K562 (cell line): ENCODE data around the gene FASTKD1. TPM values are rescaled to one million over a fixed set of nuclear protein-coding genes. Genes with fewer than 3 reads are reported as not detected.

Experiments used
- CXXC5 ChIP-seq: fragments of 250-450 bp; sonication (Bioruptor Pico); IDR thresholded peaks from 2 replicates; pipeline ENCODE4 v1.8.0; 2022; ENCODE audit warnings: inconsistent platforms, mild to moderate bottlenecking, moderate library complexity
- E2F3 ChIP-seq: fragments of 250-450 bp; sonication (Bioruptor Pico); IDR thresholded peaks from 2 replicates; pipeline ENCODE4 v1.4.0; 2020; ENCODE audit warnings: mild to moderate bottlenecking
- ELF4 ChIP-seq: fragments of 450-650 bp; formaldehyde crosslinking; IDR thresholded peaks from 2 replicates; pipeline ENCODE4 v1.4.0; 2022; ENCODE audit warnings: missing genetic modification characterization
- HMGN3 ChIP-seq: IDR thresholded peaks from 2 replicates; pipeline ENCODE4 v1.6.1; 2011; ENCODE audit warnings: borderline replicate concordance, low read depth, mild to moderate bottlenecking, mixed read lengths, low read length; ENCODE audit not compliant: insufficient read length; ENCODE audit errors: extremely low read depth
- KLF16 ChIP-seq: IDR thresholded peaks from 2 replicates; pipeline ENCODE4 v1.6.1; 2016; ENCODE audit warnings: antibody characterized with exemption
- MBD2 ChIP-seq: sonication (generic); IDR thresholded peaks from 2 replicates; pipeline ENCODE4 v1.6.1; 2016; ENCODE audit warnings: low read depth, borderline replicate concordance
- MECOM ChIP-seq: fragments of 250-450 bp; sonication (Bioruptor Pico); IDR thresholded peaks from 2 replicates; pipeline ENCODE4 v1.8.0; 2022; ENCODE audit warnings: inconsistent platforms
- PCBP1 ChIP-seq: fragments of 200-400 bp; formaldehyde crosslinking; IDR thresholded peaks from 2 replicates; pipeline ENCODE4 v1.6.1; 2018; ENCODE audit warnings: mild to moderate bottlenecking, low read depth, low read length; ENCODE audit not compliant: poor library complexity, severe bottlenecking
- SAFB ChIP-seq: fragments of 200-400 bp; formaldehyde crosslinking; IDR thresholded peaks from 2 replicates; pipeline ENCODE4 v1.6.1; 2017; ENCODE audit warnings: low read depth, low read length, borderline replicate concordance
- SP2 ChIP-seq: IDR thresholded peaks from 2 replicates; pipeline ENCODE4 v1.6.1; 2011; ENCODE audit warnings: mild to moderate bottlenecking, low read depth, low read length, moderate library complexity; ENCODE audit not compliant: poor library complexity, severe bottlenecking; ENCODE audit errors: extremely low read depth
- THRAP3 ChIP-seq: fragments of 450-650 bp; IDR thresholded peaks from 2 replicates; pipeline ENCODE4 v1.6.1; 2016; ENCODE audit warnings: mild to moderate bottlenecking, inconsistent platforms, borderline replicate concordance
- ZKSCAN8 ChIP-seq: fragments of 200-800 bp; sonication (Bioruptor generic); IDR thresholded peaks from 2 replicates; pipeline ENCODE4 v1.6.1; 2016; ENCODE audit warnings: missing genetic modification characterization, missing compliant biosample characterization
- ZNF134 ChIP-seq: fragments of 250-450 bp; sonication (Bioruptor Pico); conservative IDR thresholded peaks from 2 replicates; pipeline ENCODE4 v1.4.0; 2020
- ZNF197 ChIP-seq: fragments of 200-800 bp; sonication (Bioruptor generic); IDR thresholded peaks from 2 replicates; pipeline ENCODE4 v1.6.1; 2016; ENCODE audit warnings: low read depth, missing genetic modification characterization, missing compliant biosample characterization
- ZNF263 ChIP-seq: sonication (generic); formaldehyde crosslinking; IDR thresholded peaks from 2 replicates; pipeline ENCODE4 v1.8.0; 2022; ENCODE audit warnings: mild to moderate bottlenecking, missing genetic modification reagents, borderline replicate concordance
- ZNF316 ChIP-seq: fragments of 450-650 bp; IDR thresholded peaks from 2 replicates; pipeline ENCODE4 v1.6.1; 2016
- polyA plus RNA-seq, 8 experiments: library from polyadenylated mRNA; depleted of rRNA in 4 of 8; stranded (reverse) in 5 of 8; unstranded in 3 of 8; fragments of >200 nt; fragmentation: Nextera tagmentation in 2 of 8; fragmentation: Illumina TruSeq in 1 of 8; extraction: Ambion mirVana in 2 of 8; extraction: Trizol in 1 of 8; gene quantifications; 2 replicates each; pipeline versions ENCODE4 v1.2.1 to v1.2.3, GENCODE V29; 2011 to 2014; ENCODE audit warnings: inconsistent platforms in 1 of 8, missing spikeins in 1 of 8
- total RNA-seq, 7 experiments: library from RNA; depleted of rRNA in 6 of 7; stranded (reverse); fragments of >200 nt in 6 of 7; fragmentation: Illumina TruSeq in 2 of 7; extraction: Trizol in 2 of 7; gene quantifications; 2 replicates each; pipeline versions ENCODE4 v1.2.1 to v1.2.3, GENCODE V29; 2011 to 2021; ENCODE audit warnings: low replicate concordance in 1 of 7
- TF ChIP-seq, protein P1 (sequence below): sonication (generic); formaldehyde crosslinking; IDR thresholded peaks from 2 replicates; pipeline ENCODE4 v1.8.0; 2023; ENCODE audit warnings: mild to moderate bottlenecking, missing genetic modification reagents
- TF ChIP-seq, protein P2 (sequence below): fragments of 250-450 bp; sonication (Bioruptor Pico); IDR thresholded peaks from 2 replicates; pipeline ENCODE4 v1.5.0; 2020; ENCODE audit warnings: mild to moderate bottlenecking, borderline replicate concordance
- TF ChIP-seq, protein P3 (sequence below): sonication (generic); formaldehyde crosslinking; IDR thresholded peaks from 2 replicates; pipeline ENCODE4 v1.8.0; 2022; ENCODE audit warnings: missing genetic modification reagents, mild to moderate bottlenecking, borderline replicate concordance

Gene FASTKD1
- total and polyA plus RNA-seq, 9 of the 15 experiments (the other 6 are each of a cell fraction or from before 2014, with no cell fraction given), result 63.5 to 134 (median 119) TPM

DNA sequence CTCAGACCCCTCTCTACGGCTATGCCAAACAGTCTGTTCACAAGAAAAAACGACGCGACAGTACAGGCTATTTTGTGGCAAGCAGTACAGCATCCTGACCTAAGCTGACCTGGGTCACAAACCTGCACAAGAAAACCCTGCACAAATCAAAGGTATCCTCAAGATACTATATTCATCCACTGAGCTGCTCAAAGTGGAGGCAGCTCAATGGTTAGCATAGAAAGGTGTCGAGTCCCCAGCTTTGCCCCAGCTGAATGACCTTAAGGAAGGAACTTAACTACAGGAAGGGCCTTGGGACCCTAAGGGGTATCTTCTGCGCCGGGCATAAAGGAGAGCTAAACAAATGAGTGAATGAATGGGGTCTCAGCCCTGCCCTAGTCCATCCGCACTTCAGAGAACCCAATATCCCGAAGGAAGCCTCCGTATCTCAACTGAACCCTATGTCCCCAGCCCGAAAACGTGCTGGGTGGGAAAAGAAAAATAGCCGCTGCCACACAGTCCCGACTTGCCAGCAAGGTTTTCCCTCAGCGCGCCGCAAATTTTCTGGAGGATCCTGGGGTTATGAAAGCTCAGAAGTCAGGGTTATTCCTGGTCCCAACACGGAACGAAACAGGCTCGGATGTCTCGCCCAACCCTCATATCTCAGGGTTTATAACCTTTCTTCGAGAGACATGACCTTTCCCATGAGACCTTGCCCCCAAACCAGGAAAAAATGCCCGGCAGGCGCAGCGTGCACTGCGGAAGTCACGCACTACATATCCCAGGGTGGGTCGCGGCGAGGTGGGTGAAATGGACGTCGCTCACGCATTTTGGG lies at the start of gene FASTKD1 (continued):
- TF ChIP-seq, protein P1, sequence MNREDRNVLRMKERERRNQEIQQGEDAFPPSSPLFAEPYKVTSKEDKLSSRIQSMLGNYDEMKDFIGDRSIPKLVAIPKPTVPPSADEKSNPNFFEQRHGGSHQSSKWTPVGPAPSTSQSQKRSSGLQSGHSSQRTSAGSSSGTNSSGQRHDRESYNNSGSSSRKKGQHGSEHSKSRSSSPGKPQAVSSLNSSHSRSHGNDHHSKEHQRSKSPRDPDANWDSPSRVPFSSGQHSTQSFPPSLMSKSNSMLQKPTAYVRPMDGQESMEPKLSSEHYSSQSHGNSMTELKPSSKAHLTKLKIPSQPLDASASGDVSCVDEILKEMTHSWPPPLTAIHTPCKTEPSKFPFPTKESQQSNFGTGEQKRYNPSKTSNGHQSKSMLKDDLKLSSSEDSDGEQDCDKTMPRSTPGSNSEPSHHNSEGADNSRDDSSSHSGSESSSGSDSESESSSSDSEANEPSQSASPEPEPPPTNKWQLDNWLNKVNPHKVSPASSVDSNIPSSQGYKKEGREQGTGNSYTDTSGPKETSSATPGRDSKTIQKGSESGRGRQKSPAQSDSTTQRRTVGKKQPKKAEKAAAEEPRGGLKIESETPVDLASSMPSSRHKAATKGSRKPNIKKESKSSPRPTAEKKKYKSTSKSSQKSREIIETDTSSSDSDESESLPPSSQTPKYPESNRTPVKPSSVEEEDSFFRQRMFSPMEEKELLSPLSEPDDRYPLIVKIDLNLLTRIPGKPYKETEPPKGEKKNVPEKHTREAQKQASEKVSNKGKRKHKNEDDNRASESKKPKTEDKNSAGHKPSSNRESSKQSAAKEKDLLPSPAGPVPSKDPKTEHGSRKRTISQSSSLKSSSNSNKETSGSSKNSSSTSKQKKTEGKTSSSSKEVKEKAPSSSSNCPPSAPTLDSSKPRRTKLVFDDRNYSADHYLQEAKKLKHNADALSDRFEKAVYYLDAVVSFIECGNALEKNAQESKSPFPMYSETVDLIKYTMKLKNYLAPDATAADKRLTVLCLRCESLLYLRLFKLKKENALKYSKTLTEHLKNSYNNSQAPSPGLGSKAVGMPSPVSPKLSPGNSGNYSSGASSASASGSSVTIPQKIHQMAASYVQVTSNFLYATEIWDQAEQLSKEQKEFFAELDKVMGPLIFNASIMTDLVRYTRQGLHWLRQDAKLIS (CRISPR knock-in tag), result peak; percentile 64; the same call in 1 of the 2 replicates
- peak; percentile 97 for TF ChIP-seq ZNF197 (CRISPR knock-in tag)
- TF ChIP-seq E2F3, result no peak
- TF ChIP-seq SAFB, result no peak
- TF ChIP-seq, protein P2, sequence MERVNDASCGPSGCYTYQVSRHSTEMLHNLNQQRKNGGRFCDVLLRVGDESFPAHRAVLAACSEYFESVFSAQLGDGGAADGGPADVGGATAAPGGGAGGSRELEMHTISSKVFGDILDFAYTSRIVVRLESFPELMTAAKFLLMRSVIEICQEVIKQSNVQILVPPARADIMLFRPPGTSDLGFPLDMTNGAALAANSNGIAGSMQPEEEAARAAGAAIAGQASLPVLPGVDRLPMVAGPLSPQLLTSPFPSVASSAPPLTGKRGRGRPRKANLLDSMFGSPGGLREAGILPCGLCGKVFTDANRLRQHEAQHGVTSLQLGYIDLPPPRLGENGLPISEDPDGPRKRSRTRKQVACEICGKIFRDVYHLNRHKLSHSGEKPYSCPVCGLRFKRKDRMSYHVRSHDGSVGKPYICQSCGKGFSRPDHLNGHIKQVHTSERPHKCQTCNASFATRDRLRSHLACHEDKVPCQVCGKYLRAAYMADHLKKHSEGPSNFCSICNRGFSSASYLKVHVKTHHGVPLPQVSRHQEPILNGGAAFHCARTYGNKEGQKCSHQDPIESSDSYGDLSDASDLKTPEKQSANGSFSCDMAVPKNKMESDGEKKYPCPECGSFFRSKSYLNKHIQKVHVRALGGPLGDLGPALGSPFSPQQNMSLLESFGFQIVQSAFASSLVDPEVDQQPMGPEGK (CRISPR knock-in tag), result no peak
- peak; percentile 99 for TF ChIP-seq CXXC5 (CRISPR knock-in tag)
- no peak for TF ChIP-seq KLF16
- no peak; the same call in 1 of the 2 replicates for TF ChIP-seq ZKSCAN8
- TF ChIP-seq MECOM, result peak; percentile 54; the same call in 1 of the 2 replicates
- TF ChIP-seq ZNF263 (CRISPR knock-in tag), result peak; percentile 53; the same call in 1 of the 2 replicates
- no peak for TF ChIP-seq HMGN3
- TF ChIP-seq SP2, result no peak
- TF ChIP-seq ZNF316, result no peak
- TF ChIP-seq ELF4 (CRISPR knock-in tag), result peak; percentile 74; the same call in 1 of the 2 replicates
- TF ChIP-seq MBD2, result peak; percentile 97
- no peak for TF ChIP-seq PCBP1
- TF ChIP-seq, protein P3, sequence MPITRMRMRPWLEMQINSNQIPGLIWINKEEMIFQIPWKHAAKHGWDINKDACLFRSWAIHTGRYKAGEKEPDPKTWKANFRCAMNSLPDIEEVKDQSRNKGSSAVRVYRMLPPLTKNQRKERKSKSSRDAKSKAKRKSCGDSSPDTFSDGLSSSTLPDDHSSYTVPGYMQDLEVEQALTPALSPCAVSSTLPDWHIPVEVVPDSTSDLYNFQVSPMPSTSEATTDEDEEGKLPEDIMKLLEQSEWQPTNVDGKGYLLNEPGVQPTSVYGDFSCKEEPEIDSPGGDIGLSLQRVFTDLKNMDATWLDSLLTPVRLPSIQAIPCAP (CRISPR knock-in tag), result no peak
- TF ChIP-seq THRAP3, result no peak
- TF ChIP-seq ZNF134 (CRISPR knock-in tag), result 0 out of 2 replicates have a peak, but pooled peaks have one; percentile 24
